GM12874 (cell line): ENCODE data around the gene PSTPIP1.

Experiments used
- CTCF ChIP-seq: IDR thresholded peaks from 2 replicates; pipeline ENCODE4 v1.5.1; 2011; ENCODE audit warnings: low read depth, mild to moderate bottlenecking, control low read depth, low read length, moderate library complexity; ENCODE audit not compliant: insufficient read depth

The PSTPIP1 gene

GRCh38 chr15:77081971-77082370 lies 87.0 kb downstream of the PSTPIP1 start:
- TF ChIP-seq CTCF, result no peak

GRCh38 chr15:77083381-77084160 lies 88.6 kb downstream of the PSTPIP1 start:
- TF ChIP-seq CTCF, result no peak

- no peak for TF ChIP-seq CTCF
Observed at GRCh38 chr15:77084436-77084835, 89.5 kb downstream of the PSTPIP1 start.

- TF ChIP-seq CTCF, result no peak
Observed at GRCh38 chr15:77085297-77085696, 90.4 kb downstream of the PSTPIP1 start.
